HCT116 (cell line): Measurements from ENCODE around the gene ANXA2R. TPM values are rescaled to one million over a fixed set of nuclear protein-coding genes. Genes with fewer than 3 reads are reported as not detected.
"Not testable (repeated sequence)": the region's sequence is repeated elsewhere in the genome, so short reads cannot be mapped to it uniquely, and the experiment has no call there.

Experiments used
- ATAC-seq: fragments of 200-7000 bp; cut with Tn5 transposase; 2 replicates; pipeline ENCODE4 v1.9.1; 2020; ENCODE audit warnings: mild to moderate bottlenecking, moderate library complexity
- BruUV-seq: library from RNA; stranded (reverse); fragments of 400-500 nt; replicated peaks from 2 replicates; lab custom pipeline; 2021; lab: Mats Ljungman, UMichigan
- CTCF ChIA-PET: fragments of 300-600 bp; sonication (Branson Sonifier 250); formaldehyde crosslinking; loops from one replicate; lab custom pipeline; 2021; ENCODE audit warnings: antibody characterized with exemption; lab: Charles Lee
- POLR2A ChIA-PET: fragments of 300-600, 350-600 bp; sonication (Branson Sonifier 250); formaldehyde crosslinking; loops from one replicate; lab custom pipeline; 2021; ENCODE audit warnings: antibody characterized with exemption; lab: Charles Lee
- RAD21 ChIA-PET, 2 experiments: fragments of 300-600 bp; sonication (Branson Sonifier 250); formaldehyde crosslinking; loops; one replicate each; lab custom pipeline; 2023; ENCODE audit warnings: low total read pairs in 2 of 2; ENCODE audit not compliant: uncharacterized antibody in 2 of 2, unreplicated experiment in 2 of 2, low non-redundant PET in 1 of 2; lab: Charles Lee
- DNase-seq: peaks from one replicate; pipeline ENCODE4 v3.0.0-alpha.2; 2010; ENCODE audit warnings: low read depth, low spot score
- H2AFZ ChIP-seq: fragments of 200-600 bp; shearing (Covaris generic), sonication (generic); 2 replicates; pipeline ENCODE4 v1.6.1; 2017; ENCODE audit warnings: low read depth, mixed run types, mixed read lengths, antibody characterized with exemption, low read length; ENCODE audit not compliant: poor library complexity, severe bottlenecking
- H3K27ac ChIP-seq: 2 replicates; pipeline ENCODE4 v1.5.1; 2012; ENCODE audit warnings: low read depth, low read length
- H3K27me3 ChIP-seq: fragments of 200-600 bp; sonication (generic); 2 replicates; pipeline ENCODE4 v1.6.1; 2016; ENCODE audit warnings: mixed run types, low read length, mixed read lengths; ENCODE audit not compliant: insufficient read depth
- H3K36me3 ChIP-seq, 2 experiments: fragments of 200-500 bp in 1 of 2; fragments of 200-600 bp in 1 of 2; sonication (Bioruptor generic) in 1 of 2; sonication (generic) in 1 of 2; 2 replicates each; pipeline versions ENCODE4 v1.5.1 to v1.6.1; 2014 to 2016; ENCODE audit warnings: low read length in 2 of 2, inconsistent platforms in 1 of 2, mixed read lengths in 1 of 2, mixed run types in 1 of 2; ENCODE audit not compliant: insufficient read depth in 2 of 2, control insufficient read depth in 1 of 2
- H3K4me1 ChIP-seq, 2 experiments: fragments of 200-600 bp in 1 of 2; sonication (generic) in 1 of 2; 2 replicates each; pipeline versions ENCODE4 v1.5.1 to v1.6.1; 2012 to 2017; ENCODE audit warnings: low read length in 2 of 2, inconsistent platforms in 1 of 2, mild to moderate bottlenecking in 1 of 2, mixed read lengths in 1 of 2, mixed run types in 1 of 2, moderate library complexity in 1 of 2; ENCODE audit not compliant: insufficient read depth in 2 of 2, control insufficient read depth in 1 of 2
- H3K4me2 ChIP-seq: fragments of 200-600 bp; sonication (generic); 2 replicates; pipeline ENCODE4 v1.6.1; 2017; ENCODE audit warnings: mixed run types, low read length, mixed read lengths
- H3K4me3 ChIP-seq, 2 experiments: fragments of 200-600 bp in 1 of 2; sonication (generic) in 1 of 2; replicated peaks in 1 of 2; 2 replicates each; pipeline ENCODE4 v1.5.1; 2011 to 2016; ENCODE audit warnings: low read length in 2 of 2, control low read depth in 1 of 2, low read depth in 1 of 2, mild to moderate bottlenecking in 1 of 2, mixed read lengths in 1 of 2, mixed run types in 1 of 2
- H3K79me2 ChIP-seq: fragments of 200-600 bp; sonication (generic); 2 replicates; pipeline ENCODE4 v1.6.1; 2017; ENCODE audit warnings: mild to moderate bottlenecking, mixed run types, low read length, moderate library complexity, mixed read lengths; ENCODE audit not compliant: insufficient read depth
- H3K9ac ChIP-seq: fragments of 200-600 bp; sonication (generic); 2 replicates; pipeline ENCODE4 v1.6.1; 2016; ENCODE audit warnings: low read length, mixed read lengths
- H3K9me2 ChIP-seq: fragments of 200-600 bp; sonication (generic), shearing (Covaris generic); 2 replicates; pipeline ENCODE4 v1.6.1; 2017; ENCODE audit warnings: mixed run types, mild to moderate bottlenecking, moderate library complexity; ENCODE audit not compliant: insufficient read depth
- H3K9me3 ChIP-seq, 2 experiments: fragments of 200-500 bp in 1 of 2; fragments of 200-600 bp in 1 of 2; sonication (Bioruptor generic) in 1 of 2; sonication (generic) in 1 of 2; 2 replicates each; pipeline ENCODE4 v1.6.1; 2014 to 2017; ENCODE audit warnings: low read length in 2 of 2, mixed read lengths in 2 of 2, inconsistent platforms in 1 of 2, low read depth in 1 of 2, mild to moderate bottlenecking in 1 of 2, mixed run types in 1 of 2, moderate library complexity in 1 of 2; ENCODE audit not compliant: control insufficient read depth in 1 of 2, insufficient read depth in 1 of 2
- H4K20me1 ChIP-seq: fragments of 200-600 bp; sonication (generic), shearing (Covaris generic); 2 replicates; pipeline ENCODE4 v1.6.1; 2017; ENCODE audit warnings: mixed run types, mild to moderate bottlenecking, moderate library complexity; ENCODE audit not compliant: insufficient read depth
- JUND ChIP-seq: IDR thresholded peaks from 2 replicates; pipeline ENCODE4 v1.6.1; 2012
- YY1 ChIP-seq: IDR thresholded peaks from 2 replicates; pipeline ENCODE4 v1.6.1; 2011; ENCODE audit warnings: low read length, low read depth, moderate library complexity, mild to moderate bottlenecking; ENCODE audit not compliant: insufficient replicate concordance; ENCODE audit errors: extremely low read depth
- ZFX ChIP-seq: fragments of 450-650 bp; IDR thresholded peaks from 2 replicates; pipeline ENCODE4 v1.6.1; 2017
- intact Hi-C: fragments of 100-400 bp; cut with micrococcal nuclease; formaldehyde crosslinking; loops from 2 replicates; pipeline ENCODE4 v1.10.0; 2022
- total RNA-seq: library from RNA; stranded (reverse); gene quantifications from one replicate; pipeline ENCODE4 v1.2.1, GENCODE V29; 2021; ENCODE audit not compliant: unreplicated experiment

The ANXA2R gene
- total RNA-seq, 1 experiment from 2014 or later = 0.37 TPM

DNA sequence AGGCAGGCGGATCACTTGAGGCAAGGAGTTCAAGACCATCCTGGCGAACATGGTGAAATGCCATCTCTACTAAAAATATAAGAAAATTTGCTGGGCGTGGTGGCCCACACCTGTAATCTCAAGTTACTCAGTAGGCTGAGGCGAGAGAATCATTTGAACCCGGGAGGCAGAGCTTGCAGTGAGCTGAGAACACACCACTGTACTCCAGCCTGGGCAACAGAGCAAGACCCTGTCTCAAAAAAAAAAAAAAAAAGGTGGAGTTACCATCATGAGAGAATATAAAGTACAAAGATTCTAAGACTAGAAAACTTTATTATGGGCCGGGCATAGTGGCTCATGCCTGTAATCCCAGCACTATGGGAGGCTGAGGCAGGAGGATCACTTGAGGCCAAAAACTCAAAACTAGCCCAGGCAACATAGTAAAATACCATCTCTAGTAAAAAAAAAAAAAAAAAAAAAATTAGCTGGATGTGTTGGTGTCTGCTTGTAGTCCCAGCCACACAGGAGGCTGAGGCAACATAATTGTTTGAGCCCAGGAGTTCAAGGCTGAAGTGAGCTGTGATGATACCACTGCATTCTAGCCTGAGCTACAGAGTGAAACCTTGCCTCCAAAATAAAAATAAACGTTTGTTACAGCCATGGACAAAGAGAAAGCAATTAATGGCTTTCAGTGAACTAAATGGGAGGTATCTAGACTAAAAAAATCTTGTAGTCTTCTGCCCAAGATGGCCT lies 12.9 kb downstream of the ANXA2R start:
- intact Hi-C loops = no loop called here
- ATAC-seq (no peak), DNase-seq (no peak)
- H4K20me1 ChIP-seq = no peaks in the 10 kb centered on the region
- H3K4me2 ChIP-seq = no peak overlapping the region
- H3K4me1 ChIP-seq = no peaks in the 10 kb centered on the region
- RAD21 ChIA-PET = interaction anchor here in 1 of 2 experiments (0.6 kb wide), 1 partner anchor 74 kb away, joined by 5 read pairs; no protein-coding TSS in a partner anchor
- H3K9ac ChIP-seq = no peak overlapping the region
- TF ChIP-seq JUND = no peak
- TF ChIP-seq YY1 = no peak
- no peak for TF ChIP-seq ZFX
- H3K9me3 ChIP-seq = no peaks in the 10 kb centered on the region
- POLR2A ChIA-PET = no interaction called here
- H3K9me2 ChIP-seq = no peaks in the 10 kb centered on the region
- no peak overlapping the region for H2AFZ ChIP-seq
- H3K4me3 ChIP-seq = no peak overlapping the region
- CTCF ChIA-PET = interaction anchor here (1.3 kb wide), 1 partner anchor 14 kb away, joined by 4 read pairs; no protein-coding TSS in a partner anchor
- H3K79me2 ChIP-seq = no peaks in the 10 kb centered on the region
- no peaks in the 10 kb centered on the region for H3K36me3 ChIP-seq
- no peaks in the 10 kb centered on the region for H3K27me3 ChIP-seq
- no peak overlapping the region for H3K27ac ChIP-seq
- BruUV-seq = no TSS peak

DNA sequence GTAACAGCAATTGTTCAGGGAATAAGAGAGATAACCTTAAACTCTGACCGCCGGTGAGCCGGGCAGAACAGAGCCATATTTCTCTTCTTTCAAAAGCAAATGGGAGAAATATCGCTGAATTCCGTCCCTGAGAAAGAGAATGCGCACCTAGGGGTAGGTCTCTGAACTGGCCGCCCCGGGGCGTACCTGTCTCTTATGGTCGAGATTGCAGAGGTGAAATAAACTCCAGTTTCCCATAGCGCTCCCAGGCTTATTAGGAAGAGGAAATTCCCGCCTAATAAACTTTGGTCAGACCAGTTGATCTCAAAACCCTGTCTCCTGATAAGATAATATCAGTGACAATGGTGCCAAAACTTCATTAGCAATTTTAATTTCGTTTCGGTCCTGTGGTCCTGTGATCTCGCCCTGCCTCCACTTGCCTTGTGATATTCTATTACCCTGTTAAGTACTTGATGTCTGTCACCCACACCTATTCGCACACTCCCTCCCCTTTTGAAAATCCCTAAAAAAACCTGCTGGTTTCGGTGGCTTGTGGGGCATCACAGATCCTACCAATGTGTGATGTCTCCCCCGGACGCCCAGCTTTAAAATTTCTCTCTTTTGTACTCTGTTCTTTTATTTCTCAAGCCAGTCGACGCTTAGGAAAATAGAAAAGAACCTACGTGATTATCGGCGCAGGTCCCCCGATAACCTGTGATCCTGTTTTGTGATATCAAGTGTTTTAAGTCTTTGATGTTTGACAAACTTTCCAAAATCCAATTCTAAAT lies 14.8 kb downstream of the ANXA2R start:
- H3K9me3 ChIP-seq, DNase-seq, H4K20me1 ChIP-seq, BruUV-seq, H3K27ac ChIP-seq, H3K27me3 ChIP-seq, H3K4me1 ChIP-seq, H3K9me2 ChIP-seq, H2AFZ ChIP-seq, POLR2A ChIA-PET, CTCF ChIA-PET, H3K9ac ChIP-seq, ATAC-seq, intact Hi-C loops, RAD21 ChIA-PET, H3K4me3 ChIP-seq, H3K4me2 ChIP-seq, H3K79me2 ChIP-seq, H3K36me3 ChIP-seq: not testable (repeated sequence)
